22Rv1 (cell line): ENCODE results near the gene MARCKSL1.

Experiments
- CTCF ChIP-seq: fragments of 450-650 bp; IDR thresholded peaks from 2 replicates; pipeline ENCODE4 v1.5.1; 2017; ENCODE audit warnings: mild to moderate bottlenecking
- ZFX ChIP-seq: fragments of 450-650 bp; IDR thresholded peaks from 2 replicates; pipeline ENCODE4 v1.6.1; 2017; ENCODE audit warnings: antibody characterized with exemption, borderline replicate concordance

DNA sequence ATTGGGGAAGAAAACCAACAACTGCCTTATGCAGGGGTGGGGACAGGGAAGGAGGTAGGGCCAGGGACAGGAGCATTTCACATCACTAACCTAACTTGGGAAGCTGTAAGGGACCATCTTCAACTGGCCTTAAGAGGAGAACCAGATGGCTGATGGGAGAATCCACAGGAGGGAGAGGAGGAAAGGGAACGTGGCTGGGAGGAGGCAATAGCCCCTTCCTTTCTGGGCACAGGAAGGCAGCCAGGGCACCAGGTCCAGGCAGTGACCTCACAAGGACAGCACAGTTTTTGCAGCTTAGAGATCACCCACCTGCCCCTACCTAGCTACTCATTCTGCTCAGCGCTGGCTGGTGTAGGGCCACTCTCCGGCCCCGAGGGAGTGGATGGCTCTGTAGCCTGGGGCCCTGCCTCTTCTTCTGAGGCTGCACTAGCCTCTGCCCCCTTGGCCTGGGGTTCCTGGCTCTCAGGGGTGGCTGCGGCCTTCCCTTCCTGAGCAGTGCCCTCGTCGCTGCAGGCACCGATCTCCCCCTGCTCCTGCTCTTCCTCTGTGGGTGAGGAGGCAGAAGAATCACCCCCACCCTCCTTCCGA is 1.7 kb downstream of the MARCKSL1 start:
- no peak for TF ChIP-seq CTCF
- no peak for TF ChIP-seq ZFX
